LNCAP (cell line): ENCODE measurements around the gene SLC25A33.

Experiments
- TF ChIP-seq, protein P1 (sequence below): fragments of 450-650 bp; IDR thresholded peaks from 2 replicates; pipeline ENCODE4 v1.5.1; 2017; ENCODE audit warnings: mild to moderate bottlenecking

The SLC25A33 gene

DNA sequence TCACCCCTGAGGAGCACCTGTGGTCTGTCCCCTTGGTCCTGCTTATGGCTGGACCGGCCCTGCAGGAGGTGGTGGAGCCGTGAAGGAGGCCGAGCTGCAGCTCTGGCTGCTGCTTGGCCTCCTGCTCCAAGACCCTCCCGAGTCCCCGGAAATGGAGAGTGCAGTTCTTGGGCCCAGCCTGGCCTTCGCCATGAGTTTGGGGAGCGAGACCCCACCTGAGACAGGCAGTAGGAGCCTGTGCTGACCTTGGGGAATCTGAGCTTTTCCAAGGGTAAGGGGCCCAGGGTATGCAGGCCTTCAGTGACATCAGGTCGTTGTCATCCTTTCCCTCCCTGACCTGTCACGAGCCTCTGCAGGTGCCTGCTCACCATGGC is 63.5 kb downstream of the SLC25A33 start:
- TF ChIP-seq, protein P1, sequence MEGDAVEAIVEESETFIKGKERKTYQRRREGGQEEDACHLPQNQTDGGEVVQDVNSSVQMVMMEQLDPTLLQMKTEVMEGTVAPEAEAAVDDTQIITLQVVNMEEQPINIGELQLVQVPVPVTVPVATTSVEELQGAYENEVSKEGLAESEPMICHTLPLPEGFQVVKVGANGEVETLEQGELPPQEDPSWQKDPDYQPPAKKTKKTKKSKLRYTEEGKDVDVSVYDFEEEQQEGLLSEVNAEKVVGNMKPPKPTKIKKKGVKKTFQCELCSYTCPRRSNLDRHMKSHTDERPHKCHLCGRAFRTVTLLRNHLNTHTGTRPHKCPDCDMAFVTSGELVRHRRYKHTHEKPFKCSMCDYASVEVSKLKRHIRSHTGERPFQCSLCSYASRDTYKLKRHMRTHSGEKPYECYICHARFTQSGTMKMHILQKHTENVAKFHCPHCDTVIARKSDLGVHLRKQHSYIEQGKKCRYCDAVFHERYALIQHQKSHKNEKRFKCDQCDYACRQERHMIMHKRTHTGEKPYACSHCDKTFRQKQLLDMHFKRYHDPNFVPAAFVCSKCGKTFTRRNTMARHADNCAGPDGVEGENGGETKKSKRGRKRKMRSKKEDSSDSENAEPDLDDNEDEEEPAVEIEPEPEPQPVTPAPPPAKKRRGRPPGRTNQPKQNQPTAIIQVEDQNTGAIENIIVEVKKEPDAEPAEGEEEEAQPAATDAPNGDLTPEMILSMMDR, result no peak

DNA sequence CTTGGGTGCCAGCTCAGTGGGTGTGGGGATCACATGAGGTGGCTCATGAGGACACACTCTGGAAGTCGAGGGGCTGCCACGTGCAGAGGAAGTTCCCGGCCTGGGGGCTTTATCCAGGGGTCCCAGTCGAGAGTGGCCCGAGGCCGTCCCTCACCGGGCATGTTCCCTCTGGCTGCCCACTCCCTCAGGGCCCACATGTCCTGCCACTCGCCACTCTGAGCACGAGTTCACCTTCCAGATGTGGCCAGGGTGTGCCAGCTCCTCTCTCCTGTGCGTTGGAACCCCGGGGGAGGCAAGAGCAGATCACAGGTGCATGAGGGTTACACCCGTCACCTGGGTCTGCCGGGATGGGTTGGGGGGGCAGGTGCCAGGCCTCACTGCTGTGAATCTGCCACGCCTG is 64.0 kb downstream of the SLC25A33 start:
- TF ChIP-seq, protein P1, result no peak

DNA sequence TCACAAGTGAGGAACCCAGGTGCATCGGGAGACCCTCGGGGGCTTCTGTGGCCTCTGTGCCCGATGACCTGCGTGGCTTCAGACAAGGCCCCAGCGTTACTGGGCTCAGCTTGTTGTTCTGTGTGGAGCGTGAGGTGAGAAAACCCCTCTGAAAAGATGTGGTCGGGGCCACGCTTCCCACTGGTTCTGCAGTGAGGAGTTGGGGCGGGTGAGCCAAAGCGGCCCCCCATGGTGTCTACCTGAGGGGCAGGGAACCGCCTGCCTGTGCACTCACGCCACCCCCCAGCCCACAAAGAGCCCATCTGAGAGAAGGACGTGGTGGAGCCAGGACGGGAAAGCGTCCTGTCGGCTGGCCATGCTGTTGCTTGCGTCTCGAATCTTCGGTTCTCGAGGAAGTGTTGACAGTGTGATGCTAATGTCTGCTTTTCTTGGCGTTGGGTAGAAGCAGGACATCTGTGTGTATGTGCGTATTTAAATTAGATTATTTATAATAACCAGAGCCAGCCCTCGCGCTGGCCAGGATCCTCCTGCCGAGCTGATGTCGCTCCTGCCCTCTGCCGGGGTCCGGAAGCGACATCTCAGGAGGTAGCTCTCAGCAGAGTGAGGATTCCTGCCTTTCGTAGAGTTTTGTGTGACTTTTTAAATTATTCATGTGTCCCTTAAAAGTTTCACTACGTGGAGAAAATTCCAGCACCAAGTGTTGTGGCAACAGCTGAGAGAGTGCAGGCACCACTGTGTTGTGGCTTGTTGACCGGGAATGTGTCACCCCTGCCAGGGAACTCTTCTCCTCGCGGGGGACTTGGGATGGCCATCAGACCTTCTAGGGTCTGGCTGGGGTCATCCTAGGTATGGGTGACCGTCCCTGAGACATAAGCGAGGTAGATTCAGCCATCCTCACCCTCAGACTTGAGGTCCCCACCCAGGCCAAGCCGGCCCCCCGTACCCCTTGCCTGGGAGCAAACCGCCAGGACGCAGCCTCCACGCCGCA is 64.8 kb downstream of the SLC25A33 start:
- TF ChIP-seq, protein P1, result no peak

DNA sequence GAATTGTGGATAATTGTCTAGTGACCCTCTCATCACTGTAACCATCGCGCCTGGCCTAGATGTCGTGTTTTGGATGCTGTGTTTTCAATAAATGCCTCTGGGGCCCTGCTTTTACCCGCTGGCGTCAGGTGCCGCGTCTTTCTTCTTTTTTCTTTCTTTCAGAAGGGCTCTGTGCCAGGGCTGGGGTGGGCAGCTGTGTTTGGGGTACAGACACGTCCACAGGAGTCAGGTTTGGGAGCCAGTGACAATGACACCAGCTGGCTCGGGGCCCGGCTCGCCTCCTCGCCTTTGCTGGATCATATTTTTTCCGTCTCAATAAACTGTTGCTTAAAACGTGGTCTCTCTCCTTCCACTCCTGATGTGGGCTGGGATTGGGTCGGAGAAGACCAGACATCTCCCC is 65.6 kb downstream of the SLC25A33 start:
- TF ChIP-seq, protein P1, result no peak

DNA sequence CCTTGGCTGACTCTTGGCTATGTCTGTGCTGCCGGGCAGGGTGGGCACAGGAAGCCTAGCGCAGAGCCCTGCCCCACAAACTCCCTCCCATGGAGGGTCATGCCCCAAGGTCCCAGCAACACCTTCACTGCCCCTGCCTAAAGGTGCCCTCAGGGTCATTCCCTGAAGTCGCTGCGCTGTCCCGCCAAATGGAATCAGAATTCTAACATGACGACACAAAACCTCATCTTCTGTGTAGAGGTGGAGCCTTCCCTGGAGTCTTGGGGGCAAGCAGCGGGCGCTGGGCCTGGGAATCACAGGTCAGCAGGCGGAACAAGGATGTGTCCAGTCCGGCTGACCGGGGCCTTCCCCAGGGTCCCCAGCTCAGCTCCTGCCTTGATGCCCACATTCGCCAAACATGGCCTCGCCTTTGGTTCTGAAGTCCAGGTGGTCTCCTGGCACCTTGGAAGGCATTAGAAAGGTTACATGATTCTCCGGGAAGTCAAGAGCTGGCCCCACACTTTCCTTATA is 66.7 kb downstream of the SLC25A33 start:
- TF ChIP-seq, protein P1, result no peak

DNA sequence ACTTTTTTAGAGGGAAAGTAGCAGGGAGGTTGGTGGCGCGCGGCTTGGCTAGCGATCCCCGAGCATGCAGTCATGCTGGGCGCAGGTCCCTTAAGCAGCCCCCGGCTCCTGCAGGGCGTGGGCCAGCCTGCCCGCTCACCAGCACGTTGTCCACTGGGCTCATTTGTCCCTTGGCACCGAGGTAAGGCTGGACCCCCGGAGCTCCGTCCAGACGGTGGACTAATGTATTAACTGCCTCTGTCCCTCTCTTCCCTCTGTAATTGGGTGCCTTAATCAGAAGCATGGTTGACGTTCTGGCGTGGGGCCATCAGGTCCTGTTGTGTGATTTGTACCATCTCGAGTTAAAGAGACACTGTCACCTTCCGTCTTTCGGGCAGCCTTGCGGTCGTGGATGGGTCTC is 67.2 kb downstream of the SLC25A33 start:
- TF ChIP-seq, protein P1, result no peak

DNA sequence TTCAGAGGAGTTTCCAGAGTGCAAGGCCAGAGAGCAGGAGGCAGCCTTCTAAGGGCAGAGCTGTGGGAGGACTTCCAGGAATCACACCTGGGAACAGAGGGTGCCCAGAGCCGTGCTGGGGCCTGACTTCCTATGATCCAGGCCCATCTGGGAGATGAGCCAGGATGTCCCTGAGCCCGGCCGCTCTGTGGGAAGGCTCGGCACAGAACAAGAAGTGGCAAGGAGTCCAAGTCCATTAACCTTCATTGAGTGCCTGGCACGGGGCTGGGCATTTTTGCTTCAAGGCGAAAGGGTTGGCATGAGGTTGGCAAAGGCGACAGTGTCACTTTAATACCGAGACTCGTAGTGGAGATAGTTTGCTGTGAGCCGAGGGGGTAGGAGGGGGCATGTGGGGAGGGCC is 67.7 kb downstream of the SLC25A33 start:
- TF ChIP-seq, protein P1, result no peak
